Measurements from ENCODE around the gene XPA. TPM values are rescaled to one million over a fixed set of nuclear protein-coding genes. Genes with fewer than 3 reads are reported as not detected.

Gene XPA
- polyA plus RNA-seq, 1 experiment: 1.4 TPM

DNA sequence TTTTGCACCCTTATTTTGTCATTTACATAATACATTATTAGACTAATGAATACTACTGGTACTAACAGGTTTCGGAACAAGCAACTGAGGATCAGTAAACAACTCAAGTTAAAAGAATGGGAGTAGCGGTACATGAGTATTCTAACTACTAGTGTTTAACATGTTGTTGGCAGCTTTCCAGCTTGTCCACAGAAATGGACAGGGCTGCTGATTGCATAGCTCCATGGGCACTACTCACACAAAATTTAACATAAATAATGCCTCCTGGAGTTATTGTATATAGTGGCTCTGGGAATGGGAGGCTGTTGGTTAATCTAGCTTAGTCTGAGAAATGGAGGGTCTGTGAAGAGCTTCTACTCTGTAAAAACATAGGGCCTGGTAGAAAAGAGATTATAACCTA lies 56.8 kb downstream of the XPA start:
- TF ChIP-seq, protein P1, sequence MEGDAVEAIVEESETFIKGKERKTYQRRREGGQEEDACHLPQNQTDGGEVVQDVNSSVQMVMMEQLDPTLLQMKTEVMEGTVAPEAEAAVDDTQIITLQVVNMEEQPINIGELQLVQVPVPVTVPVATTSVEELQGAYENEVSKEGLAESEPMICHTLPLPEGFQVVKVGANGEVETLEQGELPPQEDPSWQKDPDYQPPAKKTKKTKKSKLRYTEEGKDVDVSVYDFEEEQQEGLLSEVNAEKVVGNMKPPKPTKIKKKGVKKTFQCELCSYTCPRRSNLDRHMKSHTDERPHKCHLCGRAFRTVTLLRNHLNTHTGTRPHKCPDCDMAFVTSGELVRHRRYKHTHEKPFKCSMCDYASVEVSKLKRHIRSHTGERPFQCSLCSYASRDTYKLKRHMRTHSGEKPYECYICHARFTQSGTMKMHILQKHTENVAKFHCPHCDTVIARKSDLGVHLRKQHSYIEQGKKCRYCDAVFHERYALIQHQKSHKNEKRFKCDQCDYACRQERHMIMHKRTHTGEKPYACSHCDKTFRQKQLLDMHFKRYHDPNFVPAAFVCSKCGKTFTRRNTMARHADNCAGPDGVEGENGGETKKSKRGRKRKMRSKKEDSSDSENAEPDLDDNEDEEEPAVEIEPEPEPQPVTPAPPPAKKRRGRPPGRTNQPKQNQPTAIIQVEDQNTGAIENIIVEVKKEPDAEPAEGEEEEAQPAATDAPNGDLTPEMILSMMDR (IDR thresholded peaks at IDR 0.05; ENCODE audit: insufficient read depth, low read depth, low read length): no peak
- H3K4me3 ChIP-seq (ENCODE audit: low read depth, low read length): no peak overlapping the region
- H3K36me3 ChIP-seq (ENCODE audit: control insufficient read depth, insufficient read depth, low read length): peaks cover 2% of the 10 kb centered on the region
- DNase-seq (ENCODE audit: low read depth): no peak
- H3K27me3 ChIP-seq (ENCODE audit: control insufficient read depth, insufficient read depth, low read length): no peaks in the 10 kb centered on the region
- POLR2A ChIA-PET: interaction anchor here (0.6 kb wide), 1 partner anchor 76 kb away, joined by 3 read pairs; no protein-coding TSS in a partner anchor
- CTCF ChIA-PET: interaction anchor here (0.6 to 2.1 kb wide), 4 partner anchors 20 to 228 kb away, joined by 3 to 9 read pairs (median 3); no protein-coding TSS in a partner anchor

DNA sequence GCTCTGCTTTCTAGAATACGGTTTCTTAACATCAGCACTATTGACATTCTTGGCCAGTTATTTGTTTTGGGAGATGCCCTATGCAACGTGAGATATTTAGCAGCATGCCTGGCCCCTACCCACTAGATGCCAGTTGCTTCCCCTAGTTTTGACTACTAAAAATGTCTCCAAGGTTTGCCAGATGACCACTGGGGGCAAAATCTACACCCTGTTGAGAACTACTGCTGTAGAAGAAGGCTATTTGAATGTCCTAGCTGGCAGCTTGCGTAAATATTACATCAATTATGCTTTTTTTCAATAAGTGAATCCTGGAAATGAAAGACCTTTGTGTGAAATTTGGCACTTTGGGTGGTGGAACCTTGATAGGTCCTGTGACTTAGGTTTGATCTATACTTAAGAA lies 58.5 kb downstream of the XPA start:
- Histone ChIP-seq H3K27me3 (ENCODE audit: control insufficient read depth, insufficient read depth, low read length) (no peaks in the 10 kb centered on the region), H3K36me3 (ENCODE audit: control insufficient read depth, insufficient read depth, low read length) (no peaks in the 10 kb centered on the region), H3K4me3 (ENCODE audit: low read depth, low read length) (no peak overlapping the region)
- no peak for DNase-seq (ENCODE audit: low read depth)
- ChIA-PET POLR2A (no interaction called here), CTCF (interaction anchor here (2.1 kb wide), 1 partner anchor 22 kb away, joined by 9 read pairs; no protein-coding TSS in a partner anchor)
- TF ChIP-seq, protein P1 (IDR thresholded peaks at IDR 0.05; ENCODE audit: insufficient read depth, low read depth, low read length): 0 out of 2 replicates have a peak, but pooled peaks have one; percentile 20

DNA sequence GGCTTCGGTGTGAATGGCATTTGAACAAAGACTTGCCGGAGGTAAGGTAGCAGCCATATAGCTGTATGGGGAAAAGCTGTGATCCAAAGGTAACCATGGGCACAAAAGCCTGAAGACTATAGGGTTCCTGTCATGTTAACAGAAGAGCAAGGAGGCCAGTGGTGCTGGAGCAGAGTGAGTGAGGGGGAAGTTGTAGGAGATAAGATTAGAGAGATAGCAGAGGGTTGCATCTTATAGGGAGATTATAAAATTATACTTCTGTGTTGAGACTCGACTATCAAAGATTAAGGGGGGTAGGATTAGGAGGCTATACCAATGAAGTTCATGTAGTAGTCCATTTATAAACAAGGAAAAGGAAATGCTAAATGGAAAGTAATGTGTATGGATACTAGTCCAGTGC lies 60.2 kb downstream of the XPA start:
- POLR2A ChIA-PET: no interaction called here
- Histone ChIP-seq H3K36me3 (ENCODE audit: control insufficient read depth, insufficient read depth, low read length) (no peaks in the 10 kb centered on the region), H3K4me3 (ENCODE audit: low read depth, low read length) (no peak overlapping the region), H3K27me3 (ENCODE audit: control insufficient read depth, insufficient read depth, low read length) (no peaks in the 10 kb centered on the region)
- DNase-seq (ENCODE audit: low read depth): no peak
- CTCF ChIA-PET: interaction anchor here (1.2 to 1.3 kb wide), 2 partner anchors 12 to 21 kb away, joined by 3 to 4 read pairs; no protein-coding TSS in a partner anchor
- TF ChIP-seq, protein P1 (IDR thresholded peaks at IDR 0.05; ENCODE audit: insufficient read depth, low read depth, low read length): no peak

DNA sequence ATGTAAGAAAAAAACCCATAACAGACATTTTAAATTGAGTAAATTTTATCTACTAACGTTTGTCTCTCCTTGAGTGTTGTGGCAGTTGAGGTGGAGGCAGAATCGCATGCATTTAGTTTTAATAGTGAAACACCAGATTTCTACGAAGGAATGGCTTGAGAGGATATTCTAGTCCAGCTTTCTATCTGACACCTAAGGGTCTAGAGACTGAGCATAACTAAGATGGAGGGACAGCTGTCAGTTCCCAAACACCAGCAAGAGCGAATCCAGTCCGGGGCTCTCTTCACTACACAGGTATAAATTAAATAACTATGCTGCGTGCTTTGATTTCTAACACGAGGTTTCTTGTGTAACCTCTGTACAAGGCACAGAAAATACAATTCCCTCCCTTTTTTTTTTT lies 62.1 kb downstream of the XPA start:
- CTCF ChIA-PET: no interaction called here
- TF ChIP-seq, protein P1 (IDR thresholded peaks at IDR 0.05; ENCODE audit: insufficient read depth, low read depth, low read length): no peak
- POLR2A ChIA-PET: no interaction called here
- DNase-seq (ENCODE audit: low read depth): no peak
- no peaks in the 10 kb centered on the region for H3K36me3 ChIP-seq (ENCODE audit: control insufficient read depth, insufficient read depth, low read length)
- H3K27me3 ChIP-seq (ENCODE audit: control insufficient read depth, insufficient read depth, low read length): no peaks in the 10 kb centered on the region
- H3K4me3 ChIP-seq (ENCODE audit: low read depth, low read length): peak overlapping the region; percentile 88

DNA sequence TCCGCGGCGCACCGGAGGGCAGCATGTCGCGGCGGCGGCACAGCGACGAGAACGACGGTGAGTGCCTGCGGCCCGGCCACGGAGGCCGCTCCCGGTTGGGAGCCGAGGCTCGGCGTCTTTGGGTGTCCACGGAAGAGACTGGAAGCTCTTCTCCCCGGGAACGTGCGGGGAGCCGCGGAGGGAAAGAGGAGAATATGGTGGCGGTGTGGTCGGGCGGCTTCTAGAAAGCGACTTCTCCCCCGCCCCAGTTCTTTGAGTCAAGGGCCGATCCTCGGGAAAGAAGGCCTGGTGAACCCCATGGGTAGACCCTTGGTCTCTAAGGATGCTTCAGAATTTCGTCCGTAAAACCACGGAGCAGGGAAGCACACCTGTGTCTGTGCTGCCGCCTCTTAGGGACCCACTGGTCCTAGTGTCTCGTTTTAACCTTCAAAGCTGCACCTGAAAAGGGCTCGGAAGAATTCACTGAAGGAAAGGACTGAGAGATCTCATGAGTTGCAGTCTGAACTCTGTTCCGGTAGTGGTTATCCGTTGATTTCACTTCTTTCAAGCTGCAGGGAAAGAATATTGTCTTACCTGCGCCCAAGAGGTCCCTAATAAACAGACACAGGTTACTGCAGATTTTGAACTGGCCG lies 63.2 kb downstream of the XPA start:
- POLR2A ChIA-PET: interaction anchor here (0.6 kb wide), 1 partner anchor 596 kb away, joined by 3 read pairs; no protein-coding TSS in a partner anchor
- no peak for DNase-seq (ENCODE audit: low read depth)

More for the DNA sequence above, 63.2 kb downstream of the XPA start:
- Histone ChIP-seq H3K36me3 (ENCODE audit: control insufficient read depth, insufficient read depth, low read length) (no peaks in the 10 kb centered on the region), H3K27me3 (ENCODE audit: control insufficient read depth, insufficient read depth, low read length) (no peaks in the 10 kb centered on the region), H3K4me3 (ENCODE audit: low read depth, low read length) (peak overlapping the region; percentile 88)
- CTCF ChIA-PET: interaction anchor here (0.5 to 8.0 kb wide), 4 partner anchors 18 to 267 kb away, joined by 3 to 37 read pairs (median 4); no protein-coding TSS in a partner anchor
- TF ChIP-seq, protein P1 (IDR thresholded peaks at IDR 0.05; ENCODE audit: insufficient read depth, low read depth, low read length): no peak

Data from BJ (cell line).